ENCODE results near the gene TRIP10.
A peak's percentile ranks its signal among the peaks of the same experiment; 100 is the strongest.
"Not testable (repeated sequence)": the region's sequence is repeated elsewhere in the genome, so short reads cannot be mapped to it uniquely, and the experiment has no call there.

Gene TRIP10

GRCh38 chr19:6762253-6762797 lies 22.8 kb downstream of the TRIP10 start:
- not testable (repeated sequence) for H3K4me3 ChIP-seq (ENCODE audit: insufficient read depth in 1 of 2, low read depth in 1 of 2, low read length in 2 of 2); H3K27ac ChIP-seq (ENCODE audit: low read length, poor library complexity, severe bottlenecking); H2AFZ ChIP-seq (ENCODE audit: low read depth, low read length); H3K79me1 ChIP-seq (replicated peaks; ENCODE audit: low read length, poor library complexity, severe bottlenecking); H3K23ac ChIP-seq (ENCODE audit: low read length in 2 of 2); H2BK15ac ChIP-seq (ENCODE audit: low read depth, poor library complexity, severe bottlenecking); H3K9me3 ChIP-seq (ENCODE audit: control insufficient read depth, low read length); H3K4ac ChIP-seq (ENCODE audit: low read depth in 1 of 2, low read length in 2 of 2); DNase-seq; H3K18ac ChIP-seq (ENCODE audit: low read depth in 1 of 2, low read length in 2 of 2); H2BK120ac ChIP-seq (ENCODE audit: low read depth, low read length); H4K8ac ChIP-seq (ENCODE audit: low read length); H2BK5ac ChIP-seq (ENCODE audit: low read depth, low read length, poor library complexity, severe bottlenecking); H3K14ac ChIP-seq (ENCODE audit: low read length in 2 of 2); H2AK5ac ChIP-seq (ENCODE audit: low read length, severe bottlenecking); H3K36me3 ChIP-seq (ENCODE audit: control insufficient read depth in 1 of 2, insufficient read depth in 2 of 2, low read depth in 1 of 2, low read length in 2 of 2); H2BK12ac ChIP-seq (ENCODE audit: low read length in 2 of 2); H3K4me2 ChIP-seq (ENCODE audit: low read length, poor library complexity, severe bottlenecking); H3K9ac ChIP-seq (ENCODE audit: low read length); H4K91ac ChIP-seq (ENCODE audit: low read length)
- Histone ChIP-seq H3K27me3 (ENCODE audit: control insufficient read depth in 1 of 2, insufficient read depth in 1 of 2, low read length in 2 of 2) (peaks cover 15 to 22% of the 10 kb centered on the region in 2 experiments), H3K4me1 (ENCODE audit: control insufficient read depth, insufficient read depth, low read depth, low read length) (peaks cover 11% of the 10 kb centered on the region)
- WGBS = 82% methylated on average over 8 of the region's 8 CpGs

- no peak overlapping the region for H2BK5ac ChIP-seq (ENCODE audit: low read depth, low read length, poor library complexity, severe bottlenecking)
- H3K14ac ChIP-seq (ENCODE audit: low read length in 2 of 2) = no peak overlapping the region
- no peak overlapping the region for H3K4me3 ChIP-seq (ENCODE audit: insufficient read depth in 1 of 2, low read depth in 1 of 2, low read length in 2 of 2)
- H2BK120ac ChIP-seq (ENCODE audit: low read depth, low read length) = no peak overlapping the region
- H3K4ac ChIP-seq (ENCODE audit: low read depth in 1 of 2, low read length in 2 of 2) = no peak overlapping the region
- H3K4me2 ChIP-seq (ENCODE audit: low read length, poor library complexity, severe bottlenecking) = peak overlapping the region; percentile 3
- H3K18ac ChIP-seq (ENCODE audit: low read depth in 1 of 2, low read length in 2 of 2) = no peak overlapping the region
- DNase-seq = no peak
- H2BK15ac ChIP-seq (ENCODE audit: low read depth, poor library complexity, severe bottlenecking) = no peak overlapping the region
- 15% methylated on average over 8 of the region's 8 CpGs for WGBS
- no peak overlapping the region for H2BK12ac ChIP-seq (ENCODE audit: low read length in 2 of 2)
- no peak overlapping the region for H3K9ac ChIP-seq (ENCODE audit: low read length)
- peaks cover 18% of the 10 kb centered on the region for H3K4me1 ChIP-seq (ENCODE audit: control insufficient read depth, insufficient read depth, low read depth, low read length)
- H3K79me1 ChIP-seq (replicated peaks; ENCODE audit: low read length, poor library complexity, severe bottlenecking) = no peaks in the 10 kb centered on the region
- H3K27ac ChIP-seq (ENCODE audit: low read length, poor library complexity, severe bottlenecking) = no peak overlapping the region
- peaks cover 21 to 35% of the 10 kb centered on the region in 2 experiments for H3K27me3 ChIP-seq (ENCODE audit: control insufficient read depth in 1 of 2, insufficient read depth in 1 of 2, low read length in 2 of 2)
- H3K9me3 ChIP-seq (ENCODE audit: control insufficient read depth, low read length) = no peaks in the 10 kb centered on the region
- H3K36me3 ChIP-seq (ENCODE audit: control insufficient read depth in 1 of 2, insufficient read depth in 2 of 2, low read depth in 1 of 2, low read length in 2 of 2) = no peaks in the 10 kb centered on the region
- no peak overlapping the region for H2AK5ac ChIP-seq (ENCODE audit: low read length, severe bottlenecking)
- H4K91ac ChIP-seq (ENCODE audit: low read length) = no peak overlapping the region
- H2AFZ ChIP-seq (ENCODE audit: low read depth, low read length) = no peak overlapping the region
- H4K8ac ChIP-seq (ENCODE audit: low read length) = no peak overlapping the region
- no peak overlapping the region for H3K23ac ChIP-seq (ENCODE audit: low read length in 2 of 2)
Observed at GRCh38 chr19:6765738-6766356, 26.4 kb downstream of the TRIP10 start.

- H3K4ac ChIP-seq (ENCODE audit: low read depth in 1 of 2, low read length in 2 of 2) = no peak overlapping the region
- H3K27me3 ChIP-seq (ENCODE audit: control insufficient read depth in 1 of 2, insufficient read depth in 1 of 2, low read length in 2 of 2) = peaks cover 21 to 35% of the 10 kb centered on the region in 2 experiments
- 18% methylated on average over 16 of the region's 16 CpGs for WGBS
- H3K18ac ChIP-seq (ENCODE audit: low read depth in 1 of 2, low read length in 2 of 2) = no peak overlapping the region
- H3K9ac ChIP-seq (ENCODE audit: low read length) = no peak overlapping the region
- no peak overlapping the region for H2AFZ ChIP-seq (ENCODE audit: low read depth, low read length)
- no peak for DNase-seq
- H2BK5ac ChIP-seq (ENCODE audit: low read depth, low read length, poor library complexity, severe bottlenecking) = no peak overlapping the region
- no peak overlapping the region for H4K8ac ChIP-seq (ENCODE audit: low read length)
- H3K4me2 ChIP-seq (ENCODE audit: low read length, poor library complexity, severe bottlenecking) = peak overlapping the region; percentile 90
- no peak overlapping the region for H3K14ac ChIP-seq (ENCODE audit: low read length in 2 of 2)
- H2AK5ac ChIP-seq (ENCODE audit: low read length, severe bottlenecking) = no peak overlapping the region
- H3K4me3 ChIP-seq (ENCODE audit: insufficient read depth in 1 of 2, low read depth in 1 of 2, low read length in 2 of 2) = no peak overlapping the region
- H4K91ac ChIP-seq (ENCODE audit: low read length) = no peak overlapping the region
- no peak overlapping the region for H3K27ac ChIP-seq (ENCODE audit: low read length, poor library complexity, severe bottlenecking)
- H2BK12ac ChIP-seq (ENCODE audit: low read length in 2 of 2) = no peak overlapping the region
- H3K79me1 ChIP-seq (replicated peaks; ENCODE audit: low read length, poor library complexity, severe bottlenecking) = no peaks in the 10 kb centered on the region
- H3K36me3 ChIP-seq (ENCODE audit: control insufficient read depth in 1 of 2, insufficient read depth in 2 of 2, low read depth in 1 of 2, low read length in 2 of 2) = no peaks in the 10 kb centered on the region
- H2BK15ac ChIP-seq (ENCODE audit: low read depth, poor library complexity, severe bottlenecking) = no peak overlapping the region
- peaks cover 18% of the 10 kb centered on the region for H3K4me1 ChIP-seq (ENCODE audit: control insufficient read depth, insufficient read depth, low read depth, low read length)
- no peaks in the 10 kb centered on the region for H3K9me3 ChIP-seq (ENCODE audit: control insufficient read depth, low read length)
- no peak overlapping the region for H3K23ac ChIP-seq (ENCODE audit: low read length in 2 of 2)
- H2BK120ac ChIP-seq (ENCODE audit: low read depth, low read length) = no peak overlapping the region
Observed at GRCh38 chr19:6766357-6767080, 27.0 kb downstream of the TRIP10 start.

GRCh38 chr19:6767081-6767356 lies 27.5 kb downstream of the TRIP10 start:
- Histone ChIP-seq H3K27me3 (ENCODE audit: control insufficient read depth in 1 of 2, insufficient read depth in 1 of 2, low read length in 2 of 2) (peaks cover 21 to 39% of the 10 kb centered on the region in 2 experiments), H3K14ac (ENCODE audit: low read length in 2 of 2) (no peak overlapping the region), H3K4me3 (ENCODE audit: insufficient read depth in 1 of 2, low read depth in 1 of 2, low read length in 2 of 2) (peak overlapping the region in 1 of 2 experiments; percentile 49), H4K8ac (ENCODE audit: low read length) (no peak overlapping the region), H2BK12ac (ENCODE audit: low read length in 2 of 2) (no peak overlapping the region), H3K23ac (ENCODE audit: low read length in 2 of 2) (no peak overlapping the region), H3K9ac (ENCODE audit: low read length) (no peak overlapping the region), H3K27ac (ENCODE audit: low read length, poor library complexity, severe bottlenecking) (no peak overlapping the region), H2BK15ac (ENCODE audit: low read depth, poor library complexity, severe bottlenecking) (no peak overlapping the region), H2AFZ (ENCODE audit: low read depth, low read length) (no peak overlapping the region), H2BK5ac (ENCODE audit: low read depth, low read length, poor library complexity, severe bottlenecking) (no peak overlapping the region), H3K18ac (ENCODE audit: low read depth in 1 of 2, low read length in 2 of 2) (no peak overlapping the region), H3K79me1 (replicated peaks; ENCODE audit: low read length, poor library complexity, severe bottlenecking) (no peaks in the 10 kb centered on the region), H2AK5ac (ENCODE audit: low read length, severe bottlenecking) (no peak overlapping the region), H2BK120ac (ENCODE audit: low read depth, low read length) (no peak overlapping the region), H3K4me2 (ENCODE audit: low read length, poor library complexity, severe bottlenecking) (peak overlapping the region; percentile 90), H3K4me1 (ENCODE audit: control insufficient read depth, insufficient read depth, low read depth, low read length) (peaks cover 18% of the 10 kb centered on the region), H4K91ac (ENCODE audit: low read length) (no peak overlapping the region), H3K4ac (ENCODE audit: low read depth in 1 of 2, low read length in 2 of 2) (no peak overlapping the region), H3K9me3 (ENCODE audit: control insufficient read depth, low read length) (no peaks in the 10 kb centered on the region), H3K36me3 (ENCODE audit: control insufficient read depth in 1 of 2, insufficient read depth in 2 of 2, low read depth in 1 of 2, low read length in 2 of 2) (no peaks in the 10 kb centered on the region)
- no peak for DNase-seq
- 2% methylated on average over 15 of the region's 15 CpGs for WGBS

All from mesenchymal stem cell (in vitro differentiated cells and primary cell).